Kidney capillary endothelial cell (primary cell): ENCODE data around the gene CFB.
"Not testable (repeated sequence)": the region's sequence is repeated elsewhere in the genome, so short reads cannot be mapped to it uniquely, and the experiment has no call there.

Experiments
- DNase-seq: peaks from one replicate; pipeline ENCODE4 v3.0.0-alpha.2; 2018; ENCODE audit warnings: low spot score

Gene CFB

GRCh38 chr6:31971279-31971992, 25.5 kb downstream of the CFB start:
- no peak for DNase-seq

GRCh38 chr6:31971993-31972708, 26.3 kb downstream of the CFB start, which contains the start of gene DXO:
DXO (minus strand) TSS chr6:31972138; CDS start chr6:31971675, 463 bp downstream.
- DNase-seq: peak; percentile 96

- peak; percentile 14 for DNase-seq
These were observed 26.9 kb downstream of the CFB start for GRCh38 chr6:31972709-31973350.

GRCh38 chr6:31976065-31976464, 30.2 kb downstream of the CFB start:
- DNase-seq: not testable (repeated sequence)

- DNase-seq: no peak
These were observed 32.0 kb downstream of the CFB start for GRCh38 chr6:31977816-31978431.

GRCh38 chr6:31978831-31979230, 32.9 kb downstream of the CFB start:
- no peak for DNase-seq

GRCh38 chr6:31979238-31979898, 33.5 kb downstream of the CFB start:
- no peak for DNase-seq

DNA sequence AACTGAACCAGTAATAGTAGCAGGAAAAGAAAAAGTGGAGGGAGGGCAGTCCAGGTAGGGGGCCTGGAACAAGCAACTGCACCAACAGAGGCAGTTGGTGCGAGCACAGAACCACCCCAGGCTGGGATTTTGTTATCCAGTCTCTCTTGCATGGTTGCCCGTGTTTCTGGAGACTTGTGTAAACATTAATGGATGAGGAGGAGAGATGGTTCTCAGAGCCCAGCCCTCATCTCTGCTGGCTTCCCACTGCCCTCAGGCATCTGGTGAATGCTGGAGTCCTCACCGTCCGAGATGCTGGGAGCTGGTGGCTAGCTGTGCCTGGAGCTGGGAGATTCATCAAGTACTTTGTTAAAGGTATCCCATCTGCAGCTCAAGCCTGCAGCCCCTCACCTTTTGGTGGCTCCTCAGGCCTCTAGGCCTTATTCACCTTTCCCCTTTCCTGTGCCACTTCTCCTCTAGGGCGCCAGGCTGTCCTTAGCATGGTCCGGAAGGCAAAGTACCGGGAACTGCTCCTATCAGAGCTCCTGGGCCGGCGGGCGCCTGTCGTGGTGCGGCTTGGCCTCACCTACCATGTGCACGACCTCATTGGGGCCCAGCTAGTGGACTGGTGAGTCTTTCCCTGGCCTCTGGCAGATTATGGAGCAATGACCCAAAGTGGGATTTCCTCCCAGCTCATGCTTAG, 34.4 kb downstream of the CFB start:
- not testable (repeated sequence) for DNase-seq

DNA sequence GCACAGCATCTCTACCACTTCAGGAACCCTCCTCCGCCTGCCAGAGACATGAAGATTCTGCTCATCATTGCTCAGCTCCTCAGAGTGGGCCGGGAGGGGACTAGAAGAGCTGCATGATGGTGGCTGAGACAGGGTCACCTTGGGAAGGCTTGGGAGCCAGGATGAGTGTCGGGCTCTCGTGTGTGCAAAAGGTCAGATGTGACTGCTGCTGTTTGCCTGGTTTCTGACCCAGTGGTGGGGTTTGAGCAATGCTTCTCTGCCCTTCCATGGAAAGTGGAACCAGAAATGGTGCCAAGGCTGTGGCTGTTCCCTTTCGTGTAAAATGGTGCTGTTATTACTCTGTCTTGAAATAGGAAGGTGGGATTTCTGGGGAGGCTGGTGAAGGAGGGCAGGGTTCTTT, 35.1 kb downstream of the CFB start:
- not testable (repeated sequence) for DNase-seq

- not testable (repeated sequence) for DNase-seq
These were observed 35.8 kb downstream of the CFB start, which contains the start of gene C4A for GRCh38 chr6:31981744-31982143. C4A (plus strand) TSS chr6:31982057; CDS start chr6:31982108, 51 bp downstream.

DNA sequence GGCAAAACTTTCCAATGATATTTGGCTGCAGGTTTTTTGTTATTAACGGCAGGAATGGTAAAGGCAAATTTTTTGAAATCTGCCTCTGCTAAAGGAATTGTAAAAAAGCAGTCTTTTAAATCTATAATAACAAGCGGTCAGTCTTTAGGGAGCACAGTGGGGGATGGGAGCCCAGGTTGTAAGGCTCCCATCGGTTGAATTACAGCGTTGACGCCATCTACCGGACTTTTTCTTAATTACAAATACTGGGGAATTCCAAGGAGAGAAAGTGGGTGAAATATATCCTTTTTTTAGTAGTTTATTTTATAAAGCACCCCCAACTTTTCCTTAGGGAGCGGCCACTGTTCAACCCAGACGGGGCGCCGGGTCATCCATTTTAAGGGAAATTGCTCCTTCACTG, 43.5 kb downstream of the CFB start:
- DNase-seq: not testable (repeated sequence)

DNA sequence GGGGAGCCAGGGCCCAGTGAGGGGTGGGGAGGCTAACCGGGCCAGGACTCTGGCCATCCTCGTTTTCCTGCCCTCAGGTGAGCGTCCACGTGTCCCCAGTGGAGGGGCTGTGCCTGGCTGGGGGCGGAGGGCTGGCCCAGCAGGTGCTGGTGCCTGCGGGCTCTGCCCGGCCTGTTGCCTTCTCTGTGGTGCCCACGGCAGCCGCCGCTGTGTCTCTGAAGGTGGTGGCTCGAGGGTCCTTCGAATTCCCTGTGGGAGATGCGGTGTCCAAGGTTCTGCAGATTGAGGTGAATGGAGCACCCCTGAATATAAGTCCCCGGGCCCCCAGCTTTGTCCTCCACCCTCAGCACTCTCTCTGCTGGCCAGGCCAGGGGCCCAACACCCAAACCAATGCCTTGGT, 48.5 kb downstream of the CFB start:
- DNase-seq: not testable (repeated sequence)

DNA sequence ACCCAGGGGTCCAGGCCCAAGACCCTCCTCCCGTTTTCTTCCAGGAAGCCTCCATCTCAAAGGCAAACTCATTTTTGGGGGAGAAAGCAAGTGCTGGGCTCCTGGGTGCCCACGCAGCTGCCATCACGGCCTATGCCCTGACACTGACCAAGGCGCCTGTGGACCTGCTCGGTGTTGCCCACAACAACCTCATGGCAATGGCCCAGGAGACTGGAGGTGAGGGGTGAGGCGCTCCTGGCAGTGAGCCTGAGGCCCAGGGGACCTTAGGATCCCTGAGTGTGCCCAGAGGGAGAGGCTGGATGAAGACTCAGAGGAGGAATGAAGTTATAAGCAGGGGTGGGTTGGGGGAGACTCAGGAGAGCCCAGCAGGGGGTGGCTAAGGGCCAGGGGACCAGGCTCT, 50.5 kb downstream of the CFB start:
- not testable (repeated sequence) for DNase-seq
